Adrenal gland (tissue), 12 donors: ENCODE measurements around the gene SELENOM. TPM values are rescaled to one million over a fixed set of nuclear protein-coding genes. Genes with fewer than 3 reads are reported as not detected.

Experiments used
- DNase-seq, 7 donors: peaks; one replicate each; pipeline ENCODE4 v3.0.0-alpha.2; 2019 to 2020
- H3K27ac ChIP-seq, 5 donors: fragments of 200-600 bp; sonication (generic) in 4 of 5; 1 replicate in 3 of 5; 2 replicates in 2 of 5; pipeline versions ENCODE4 v1.5.1 to v1.8.0; 2016 to 2020; ENCODE audit warnings: mild to moderate bottlenecking in 1 of 5
- H3K27me3 ChIP-seq: fragments of 200-600 bp; 2 replicates; pipeline ENCODE4 v1.8.0; 2021
- H3K36me3 ChIP-seq, 2 donors: fragments of 200-600 bp; replicated peaks in 1 of 2; 1 replicate in 1 of 2; 2 replicates in 1 of 2; pipeline versions ENCODE4 v1.5.1 to v1.8.0; 2018 to 2022
- H3K4me1 ChIP-seq, 2 donors: fragments of 200-600 bp; replicated peaks in 1 of 2; 1 replicate in 1 of 2; 2 replicates in 1 of 2; pipeline versions ENCODE4 v1.5.1 to v1.8.0; 2018 to 2021
- H3K4me3 ChIP-seq, 4 donors: fragments of 200-600 bp; sonication (generic) in 3 of 4; one replicate each; pipeline ENCODE4 v1.5.1; 2016 to 2018
- H3K9me3 ChIP-seq, 3 donors: fragments of 200-600 bp; sonication (generic) in 1 of 3; replicated peaks in 1 of 3; 1 replicate in 2 of 3; 2 replicates in 1 of 3; pipeline versions ENCODE4 v1.5.1 to v1.8.0; 2016 to 2021
- CTCF ChIP-seq, 6 experiments: fragments of 450-650 bp in 4 of 6; fragments of 200-600 bp in 2 of 6; sonication (generic) in 1 of 6; IDR thresholded peaks; 1 replicate in 5 of 6; 2 replicates in 1 of 6; pipeline versions ENCODE4 v1.5.1 to v1.8.0; 2016 to 2021; ENCODE audit warnings: antibody characterized with exemption in 6 of 6, mild to moderate bottlenecking in 2 of 6, moderate library complexity in 1 of 6
- POLR2A ChIP-seq, 2 donors: fragments of 450-650 bp; IDR thresholded peaks; one replicate each; pipeline ENCODE4 v1.6.1; 2017; ENCODE audit warnings: antibody characterized with exemption in 2 of 2, mild to moderate bottlenecking in 2 of 2, moderate library complexity in 1 of 2
- WGBS, 4 donors: extraction: QIAGEN DNeasy Blood & Tissue Kit in 2 of 4; methylation state at CpG; one replicate each; pipeline versions ENCODE4 v1.1.5 to v1.1.7; 2013 to 2017; 5-methylcytosine and 5-hydroxymethylcytosine counted together
- intact Hi-C, 2 donors: fragments of 100-400 bp; cut with DNase I; formaldehyde crosslinking; loops; one replicate each; pipeline versions ENCODE4 v1.14.1 to v1.15.0; 2022 to 2023
- polyA plus RNA-seq, 3 donors: library from polyadenylated mRNA; stranded (reverse); fragments of 200-250 nt in 2 of 3; fragments of 350-450 nt in 1 of 3; fragmentation: Illumina TruSeq in 1 of 3; extraction: RNeasy Lipid Tissue Mini Kit (QIAGEN cat#74804) in 1 of 3; gene quantifications; one replicate each; pipeline ENCODE4 v1.2.3, GENCODE V29; 2013 to 2014
- total RNA-seq, 9 donors: library from RNA; depleted of rRNA in 4 of 9; stranded (reverse); fragments of >200 nt in 4 of 9; fragments of 120-200 nt in 1 of 9; fragmentation: NEBNext Ultra II Directional in 1 of 9; extraction: Animal tissue kit (Norgen Biotek cat#: 25700) in 1 of 9; gene quantifications; one replicate each; pipeline versions ENCODE4 v1.1.0 to v1.2.4, GENCODE V29; 2013 to 2023
- donor health status: healthy with polysubstance abuse.
- donor health status: Bipolar disorder and iron deficiency.
- donor health status: DM: yes; HTN: yes; CAD: no.
- donor health status: DM: no; HTN: no; CAD: no.
- donor health status: DM: no; HTN: no; CAD: no.
- donor health status: DM: yes; HTN: yes; CAD: no.

SELENOM gene
- total and polyA plus RNA-seq, 12 donors = 6.6 to 546 (median 121) TPM

- WGBS, 4 donors = 17 to 27% (median 21%) methylated on average over 1 to 10 of the region's 10 CpGs
- peak within 1 kb of the TSS in 2 of 4 donors; percentile 8 to 35 for H3K4me3 ChIP-seq
- no peaks in the 10 kb centered on the region for H3K9me3 ChIP-seq
- H3K27me3 ChIP-seq = no peaks in the 10 kb centered on the region
- H3K4me1 ChIP-seq = peaks cover 12 to 19% of the 10 kb centered on the region in 2 donors
- peak within 1 kb of the TSS in 1 of 5 donors; percentile 5 for H3K27ac ChIP-seq
- intact Hi-C loops = no loop called here
- peak; percentile 56 to 82 (median 73) for DNase-seq
- TF ChIP-seq POLR2A (IDR thresholded peaks at IDR 0.05) = no peak
- no peak for TF ChIP-seq CTCF (IDR thresholded peaks at IDR 0.05)
- no peaks in the 10 kb centered on the region for H3K36me3 ChIP-seq
Observed at GRCh38 chr22:31122532-31123291, 15.3 kb upstream of the SELENOM start, which contains the start of gene INPP5J. Gene INPP5J, plus strand, starts transcription at chr22:31122966. Its CDS starts 49 bp downstream, at chr22:31123015.

- Histone ChIP-seq H3K27me3 (no peaks in the 10 kb centered on the region), H3K4me3 (peak overlapping the region in 1 of 4 donors; percentile 35), H3K36me3 (no peaks in the 10 kb centered on the region), H3K4me1 (peaks cover 12 to 19% of the 10 kb centered on the region in 2 donors), H3K27ac (peak overlapping the region in 1 of 5 donors; percentile 5), H3K9me3 (no peaks in the 10 kb centered on the region)
- peak in 2 of 7 donors; percentile 61 to 66 for DNase-seq
- intact Hi-C loops = no loop called here
- whole genome bisulfite sequencing, 4 donors = 34 to 63% (median 41%) methylated on average over 2 of the region's 2 CpGs
- TF ChIP-seq CTCF (IDR thresholded peaks at IDR 0.05) = no peak
- TF ChIP-seq POLR2A (IDR thresholded peaks at IDR 0.05) = no peak
Observed at GRCh38 chr22:31122196-31122531, 14.8 kb upstream of the SELENOM start.

- no peak overlapping the region for H3K4me3 ChIP-seq
- peaks cover 12 to 19% of the 10 kb centered on the region in 2 donors for H3K4me1 ChIP-seq
- H3K27me3 ChIP-seq = no peaks in the 10 kb centered on the region
- no peak for DNase-seq
- intact Hi-C loops = no loop called here
- no peaks in the 10 kb centered on the region for H3K9me3 ChIP-seq
- TF ChIP-seq CTCF (IDR thresholded peaks at IDR 0.05) = no peak
- TF ChIP-seq POLR2A (IDR thresholded peaks at IDR 0.05) = no peak
- no peaks in the 10 kb centered on the region for H3K36me3 ChIP-seq
- 94 to 98% (median 97%) methylated on average over 4 of the region's 4 CpGs for WGBS, 4 donors
- H3K27ac ChIP-seq = no peak overlapping the region
Observed at GRCh38 chr22:31121403-31121802, 14.0 kb upstream of the SELENOM start.

- Histone ChIP-seq H3K9me3 (no peaks in the 10 kb centered on the region), H3K36me3 (no peaks in the 10 kb centered on the region), H3K27me3 (no peaks in the 10 kb centered on the region), H3K27ac (no peak overlapping the region), H3K4me1 (peaks cover 12 to 19% of the 10 kb centered on the region in 2 donors), H3K4me3 (no peak overlapping the region)
- 88 to 100% (median 100%) methylated on average over 1 of the region's 1 CpG for WGBS, 4 donors
- TF ChIP-seq CTCF (IDR thresholded peaks at IDR 0.05) (no peak), POLR2A (IDR thresholded peaks at IDR 0.05) (no peak)
- intact Hi-C loops = no loop called here
- no peak for DNase-seq
Observed at GRCh38 chr22:31120642-31121041, 13.3 kb upstream of the SELENOM start.
